Caco-2 (cell line): ENCODE measurements around the gene RBKS. TPM values are rescaled to one million over a fixed set of nuclear protein-coding genes. Genes with fewer than 3 reads are reported as not detected.

ENCODE experiments used
- BruUV-seq: library from RNA; stranded (reverse); fragments of 400-500 nt; replicated peaks from 2 replicates; lab custom pipeline; 2021; lab: Mats Ljungman, UMichigan
- CTCF ChIA-PET: fragments of 300-600 bp; sonication (Branson Sonifier 250); formaldehyde crosslinking; loops from one replicate; lab custom pipeline; 2022; ENCODE audit warnings: antibody characterized with exemption; lab: Charles Lee
- POLR2A ChIA-PET: fragments of 300-600 bp; sonication (Branson Sonifier 250); formaldehyde crosslinking; loops from one replicate; lab custom pipeline; 2022; ENCODE audit warnings: antibody characterized with exemption; lab: Charles Lee
- DNase-seq, 2 experiments: peaks; one replicate each; pipeline versions ENCODE4 v3.0.0 to v3.0.0-alpha.2; 2020 to 2022
- H3K27me3 ChIP-seq: replicated peaks from 2 replicates; pipeline ENCODE4 v1.6.0; 2011; ENCODE audit warnings: low read length; ENCODE audit not compliant: control insufficient read depth, insufficient read depth
- H3K36me3 ChIP-seq: 2 replicates; pipeline ENCODE4 v1.5.1; 2011; ENCODE audit warnings: low read length; ENCODE audit not compliant: control insufficient read depth, insufficient read depth
- H3K4me1 ChIP-seq: fragments of 250-450 bp; sonication (Bioruptor Pico); 2 replicates; pipeline ENCODE4 v1.5.1; 2020; ENCODE audit warnings: mild to moderate bottlenecking
- H3K4me3 ChIP-seq: 2 replicates; pipeline ENCODE4 v1.5.1; 2011; ENCODE audit warnings: low read depth, mild to moderate bottlenecking, control low read depth, low read length
- H3K9me3 ChIP-seq: fragments of 250-450 bp; sonication (Bioruptor Pico); 2 replicates; pipeline ENCODE4 v1.5.1; 2020; ENCODE audit warnings: mild to moderate bottlenecking, moderate library complexity
- H3K27ac Mint-ChIP-seq: one replicate; pipeline ENCODE4 v1.8.0; 2022; ENCODE audit warnings: mixed read lengths; ENCODE audit not compliant: unreplicated experiment
- H3K27me3 Mint-ChIP-seq: one replicate; pipeline ENCODE4 v1.8.0; 2022; ENCODE audit warnings: mixed read lengths; ENCODE audit not compliant: insufficient read depth, unreplicated experiment
- H3K36me3 Mint-ChIP-seq: one replicate; pipeline ENCODE4 v1.8.0; 2022; ENCODE audit warnings: mild to moderate bottlenecking, mixed read lengths; ENCODE audit not compliant: insufficient read depth, unreplicated experiment
- H3K4me1 Mint-ChIP-seq: one replicate; pipeline ENCODE4 v1.8.0; 2022; ENCODE audit warnings: low read depth, mixed read lengths; ENCODE audit not compliant: unreplicated experiment
- H3K4me3 Mint-ChIP-seq: one replicate; pipeline ENCODE4 v1.8.0; 2022; ENCODE audit warnings: mild to moderate bottlenecking, moderate library complexity, mixed read lengths; ENCODE audit not compliant: unreplicated experiment
- H3K9me3 Mint-ChIP-seq: one replicate; pipeline ENCODE4 v1.8.0; 2022; ENCODE audit warnings: mixed read lengths; ENCODE audit not compliant: unreplicated experiment
- intact Hi-C: fragments of 100-400 bp; cut with micrococcal nuclease; formaldehyde crosslinking; loops from one replicate; pipeline ENCODE4 v1.10.0; 2022; ENCODE audit not compliant: unreplicated experiment
- total RNA-seq: library from RNA; stranded (reverse); gene quantifications from 2 replicates; pipeline ENCODE4 v1.2.3, GENCODE V29; 2022
- TF ChIP-seq, protein P1 (sequence below), 2 experiments: fragments of 200-600 bp in 1 of 2; IDR thresholded peaks; 1 replicate in 1 of 2; 2 replicates in 1 of 2; pipeline versions ENCODE4 v1.5.1 to v1.8.0; 2011 to 2022; ENCODE audit warnings: antibody characterized with exemption in 1 of 2, control low read depth in 1 of 2, inconsistent platforms in 1 of 2, low read depth in 1 of 2, low read length in 1 of 2, mild to moderate bottlenecking in 1 of 2, moderate library complexity in 1 of 2; ENCODE audit not compliant: insufficient read depth in 1 of 2, severe bottlenecking in 1 of 2, unreplicated experiment in 1 of 2

RBKS gene
- total RNA-seq, 1 experiment from 2014 or later, result 7.4 TPM

DNA sequence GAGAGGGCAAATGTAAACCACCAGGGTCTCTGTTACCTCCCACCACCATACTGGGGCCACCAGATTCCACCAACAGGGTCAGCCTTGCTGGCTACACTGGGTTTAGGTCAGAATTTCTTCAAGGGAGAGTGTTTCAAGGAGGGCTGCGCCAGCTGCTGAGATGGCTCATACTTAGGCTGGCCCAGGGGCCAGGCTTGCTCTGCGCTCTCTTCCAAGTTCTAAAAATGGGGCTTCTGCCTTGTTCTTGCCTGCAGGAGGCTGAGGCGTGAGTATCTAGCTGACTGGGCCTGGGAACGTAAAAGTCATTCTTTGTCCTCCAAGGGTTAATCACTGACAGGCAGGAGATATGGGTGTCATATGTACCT lies 90.6 kb downstream of the RBKS start:
- no peaks in the 10 kb centered on the region for H3K9me3 ChIP-seq
- BruUV-seq, result TSS peak; percentile 97
- peaks cover 49% of the 10 kb centered on the region for H3K4me1 Mint-ChIP-seq
- intact Hi-C loops, result loop anchor here (10.0 kb wide), 1 partner anchor 85 kb away; no protein-coding TSS in a partner anchor
- H3K4me3 ChIP-seq, result no peak overlapping the region
- TF ChIP-seq, protein P1, sequence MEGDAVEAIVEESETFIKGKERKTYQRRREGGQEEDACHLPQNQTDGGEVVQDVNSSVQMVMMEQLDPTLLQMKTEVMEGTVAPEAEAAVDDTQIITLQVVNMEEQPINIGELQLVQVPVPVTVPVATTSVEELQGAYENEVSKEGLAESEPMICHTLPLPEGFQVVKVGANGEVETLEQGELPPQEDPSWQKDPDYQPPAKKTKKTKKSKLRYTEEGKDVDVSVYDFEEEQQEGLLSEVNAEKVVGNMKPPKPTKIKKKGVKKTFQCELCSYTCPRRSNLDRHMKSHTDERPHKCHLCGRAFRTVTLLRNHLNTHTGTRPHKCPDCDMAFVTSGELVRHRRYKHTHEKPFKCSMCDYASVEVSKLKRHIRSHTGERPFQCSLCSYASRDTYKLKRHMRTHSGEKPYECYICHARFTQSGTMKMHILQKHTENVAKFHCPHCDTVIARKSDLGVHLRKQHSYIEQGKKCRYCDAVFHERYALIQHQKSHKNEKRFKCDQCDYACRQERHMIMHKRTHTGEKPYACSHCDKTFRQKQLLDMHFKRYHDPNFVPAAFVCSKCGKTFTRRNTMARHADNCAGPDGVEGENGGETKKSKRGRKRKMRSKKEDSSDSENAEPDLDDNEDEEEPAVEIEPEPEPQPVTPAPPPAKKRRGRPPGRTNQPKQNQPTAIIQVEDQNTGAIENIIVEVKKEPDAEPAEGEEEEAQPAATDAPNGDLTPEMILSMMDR (IDR thresholded peaks at IDR 0.05; ENCODE audit: insufficient read depth in 1 of 2, low read depth in 1 of 2, low read length in 1 of 2, severe bottlenecking in 1 of 2, unreplicated experiment in 1 of 2), result no peak
- peak overlapping the region; percentile 85 for H3K27ac Mint-ChIP-seq
- H3K27me3 ChIP-seq, result no peaks in the 10 kb centered on the region
- peaks cover 48% of the 10 kb centered on the region for H3K4me1 ChIP-seq
- no peaks in the 10 kb centered on the region for H3K9me3 Mint-ChIP-seq
- H3K4me3 Mint-ChIP-seq, result peak overlapping the region; percentile 27
- no peak for DNase-seq
- H3K27me3 Mint-ChIP-seq, result no peaks in the 10 kb centered on the region
- H3K36me3 Mint-ChIP-seq, result no peaks in the 10 kb centered on the region
- ChIA-PET CTCF (interaction anchor here (1.0 kb wide), 2 partner anchors 77 to 96 kb away, joined by 3 read pairs; no protein-coding TSS in a partner anchor), POLR2A (interaction anchor here (0.9 to 1.3 kb wide), 3 partner anchors 28 to 96 kb away, joined by 3 to 7 read pairs (median 4); partner anchors contain the start of gene MRPL33)
- H3K36me3 ChIP-seq, result no peaks in the 10 kb centered on the region

DNA sequence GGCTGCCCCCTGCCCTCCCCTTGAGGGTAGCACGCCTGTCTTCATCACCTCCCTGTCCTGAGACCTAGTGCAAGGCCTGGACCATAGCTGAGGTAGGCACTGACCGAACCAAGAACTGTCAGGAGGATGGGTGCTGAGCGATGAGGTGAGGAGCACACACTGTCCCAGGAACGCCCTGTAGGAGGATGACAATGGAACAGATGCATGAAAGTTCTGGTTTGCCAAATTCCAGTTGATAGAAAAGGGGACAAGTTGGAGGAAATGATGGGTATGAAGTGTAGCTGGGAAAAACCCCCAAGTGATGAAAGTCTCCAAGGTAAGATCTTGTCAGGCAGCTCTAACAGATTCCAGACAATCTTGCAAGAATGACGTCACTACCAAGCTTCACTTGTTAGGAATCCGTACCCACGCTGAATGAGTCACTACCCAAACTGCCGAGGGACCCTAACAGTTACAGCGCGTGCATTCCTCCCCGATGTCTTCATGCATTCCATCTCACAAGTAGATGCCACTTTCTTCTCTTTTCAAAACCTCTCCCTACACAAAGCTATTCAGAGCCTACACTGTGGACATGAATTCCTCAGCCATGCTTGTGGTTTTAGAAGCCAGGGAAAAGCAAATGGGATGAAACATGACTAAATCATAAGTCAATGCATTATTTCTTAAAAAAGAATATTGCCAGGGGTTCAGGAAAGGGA lies 91.1 kb downstream of the RBKS start:
- Mint-ChIP-seq H3K27me3 (no peaks in the 10 kb centered on the region), H3K9me3 (no peaks in the 10 kb centered on the region), H3K36me3 (no peaks in the 10 kb centered on the region), H3K4me3 (peak overlapping the region; percentile 27), H3K4me1 (peaks cover 49% of the 10 kb centered on the region), H3K27ac (peak overlapping the region; percentile 85)
- H3K4me1 ChIP-seq, result peaks cover 42% of the 10 kb centered on the region
- BruUV-seq, result no TSS peak
- POLR2A ChIA-PET, result interaction anchor here (0.9 to 1.3 kb wide), 3 partner anchors 28 to 95 kb away, joined by 3 to 7 read pairs (median 4); partner anchors contain the start of gene MRPL33
- no peaks in the 10 kb centered on the region for H3K9me3 ChIP-seq
- no peaks in the 10 kb centered on the region for H3K36me3 ChIP-seq
- intact Hi-C loops, result no loop called here
- TF ChIP-seq, protein P1 (IDR thresholded peaks at IDR 0.05; ENCODE audit: insufficient read depth in 1 of 2, low read depth in 1 of 2, low read length in 1 of 2, severe bottlenecking in 1 of 2, unreplicated experiment in 1 of 2), result no peak
- no peak overlapping the region for H3K4me3 ChIP-seq
- H3K27me3 ChIP-seq, result no peaks in the 10 kb centered on the region
- CTCF ChIA-PET, result interaction anchor here (1.0 kb wide), 2 partner anchors 76 to 95 kb away, joined by 3 read pairs; no protein-coding TSS in a partner anchor
- peak; percentile 81 to 89 for DNase-seq

GRCh38 chr2:27798486-27798885 lies 91.7 kb downstream of the RBKS start:
- DNase-seq, result no peak
- H3K9me3 Mint-ChIP-seq, result no peaks in the 10 kb centered on the region
- peak overlapping the region; percentile 85 for H3K27ac Mint-ChIP-seq
- peak overlapping the region; percentile 27 for H3K4me3 Mint-ChIP-seq
- TSS peak; percentile 90 for BruUV-seq
- Histone ChIP-seq H3K4me3 (no peak overlapping the region), H3K27me3 (no peaks in the 10 kb centered on the region), H3K36me3 (no peaks in the 10 kb centered on the region), H3K9me3 (no peaks in the 10 kb centered on the region), H3K4me1 (peaks cover 42% of the 10 kb centered on the region)
- ChIA-PET POLR2A (interaction anchor here (0.9 to 1.3 kb wide), 3 partner anchors 27 to 95 kb away, joined by 3 to 7 read pairs (median 4); partner anchors contain the start of gene MRPL33), CTCF (no interaction called here)
- H3K4me1 Mint-ChIP-seq, result peaks cover 49% of the 10 kb centered on the region
- intact Hi-C loops, result no loop called here
- H3K36me3 Mint-ChIP-seq, result no peaks in the 10 kb centered on the region
- no peaks in the 10 kb centered on the region for H3K27me3 Mint-ChIP-seq
- TF ChIP-seq, protein P1 (IDR thresholded peaks at IDR 0.05; ENCODE audit: insufficient read depth in 1 of 2, low read depth in 1 of 2, low read length in 1 of 2, severe bottlenecking in 1 of 2, unreplicated experiment in 1 of 2), result no peak
